GM19238 (cell line): ENCODE measurements around the gene CIAO3.
"Not testable (repeated sequence)": the region's sequence is repeated elsewhere in the genome, so short reads cannot be mapped to it uniquely, and the experiment has no call there.

Experiments used
- DNase-seq: peaks from one replicate; pipeline ENCODE4 v3.0.0; 2011; ENCODE audit warnings: low spot score; ENCODE audit not compliant: insufficient read length

CIAO3 gene

GRCh38 chr16:724188-725040 is 16.4 kb downstream of the CIAO3 start:
- DNase-seq = no peak

GRCh38 chr16:723695-724094 is 17.1 kb downstream of the CIAO3 start:
- no peak for DNase-seq

- DNase-seq = no peak
Observed at GRCh38 chr16:722835-723633, 17.8 kb downstream of the CIAO3 start.

GRCh38 chr16:721765-722540 is 18.8 kb downstream of the CIAO3 start:
- DNase-seq = no peak

- peak; percentile 99 for DNase-seq
Observed at GRCh38 chr16:720990-721764, 19.6 kb downstream of the CIAO3 start, which contains the start of gene ANTKMT. Gene ANTKMT (plus strand): TSS chr16:721146. CDS start chr16:721275, 129 bp downstream.

GRCh38 chr16:720447-720989 is 20.3 kb downstream of the CIAO3 start:
- peak; percentile 82 for DNase-seq

- DNase-seq = no peak
Observed at GRCh38 chr16:719815-720446, 20.9 kb downstream of the CIAO3 start.

- no peak for DNase-seq
Observed at GRCh38 chr16:718922-719321, 21.9 kb downstream of the CIAO3 start.

GRCh38 chr16:718389-718788 is 22.4 kb downstream of the CIAO3 start:
- DNase-seq = no peak

- DNase-seq = no peak
Observed at GRCh38 chr16:717450-718245, 23.1 kb downstream of the CIAO3 start.

GRCh38 chr16:716768-717325 is 23.9 kb downstream of the CIAO3 start:
- DNase-seq = no peak

- no peak for DNase-seq
Observed at GRCh38 chr16:716200-716568, 24.6 kb downstream of the CIAO3 start.

- no peak for DNase-seq
Observed at GRCh38 chr16:715477-716199, 25.2 kb downstream of the CIAO3 start.

- DNase-seq = peak; percentile 98
Observed at GRCh38 chr16:714558-715476, 26.0 kb downstream of the CIAO3 start, which contains the start of gene METRN. Gene METRN (plus strand): TSS chr16:715118. CDS start chr16:715290, 172 bp downstream.

GRCh38 chr16:714079-714478 is 26.7 kb downstream of the CIAO3 start:
- DNase-seq = no peak

- not testable (repeated sequence) for DNase-seq
Observed at GRCh38 chr16:712740-713250, 28.0 kb downstream of the CIAO3 start.
